Panc1 (cell line): ENCODE measurements around the gene APRT. TPM values are rescaled to one million over a fixed set of nuclear protein-coding genes. Genes with fewer than 3 reads are reported as not detected.

Source experiments
- ATAC-seq: fragments of 200-7000 bp; cut with Tn5 transposase; 2 replicates; pipeline ENCODE4 v1.9.1; 2020; ENCODE audit warnings: mild to moderate bottlenecking, moderate library complexity
- BruUV-seq: library from RNA; stranded (reverse); fragments of 400-500 nt; replicated peaks from 2 replicates; lab custom pipeline; 2021; lab: Mats Ljungman, UMichigan
- CTCF ChIA-PET: fragments of 300-600 bp; sonication (Branson Sonifier 250); formaldehyde crosslinking; loops from one replicate; lab custom pipeline; 2022; ENCODE audit warnings: antibody characterized with exemption; lab: Charles Lee
- POLR2A ChIA-PET: fragments of 300-600 bp; sonication (Branson Sonifier 250); formaldehyde crosslinking; loops from one replicate; lab custom pipeline; 2022; ENCODE audit warnings: antibody characterized with exemption; lab: Charles Lee
- DNase-seq: peaks from one replicate; pipeline ENCODE4 v3.0.0-alpha.2; 2010; ENCODE audit warnings: low read depth, low spot score
- H3K27ac ChIP-seq: 2 replicates; pipeline ENCODE4 v1.5.1; 2011; ENCODE audit warnings: mild to moderate bottlenecking, low read length, inconsistent platforms
- H3K27me3 ChIP-seq: fragments of 200-500 bp; sonication (Bioruptor generic); 2 replicates; pipeline ENCODE4 v1.6.0; 2014; ENCODE audit warnings: low read length, inconsistent platforms; ENCODE audit not compliant: control insufficient read depth, insufficient read depth
- H3K36me3 ChIP-seq: fragments of 200-500 bp; sonication (Bioruptor generic); 2 replicates; pipeline ENCODE4 v1.5.1; 2014; ENCODE audit warnings: inconsistent platforms, mild to moderate bottlenecking, low read length, moderate library complexity; ENCODE audit not compliant: control insufficient read depth, insufficient read depth
- H3K4me1 ChIP-seq: 2 replicates; pipeline ENCODE4 v1.5.1; 2011; ENCODE audit warnings: inconsistent platforms, mild to moderate bottlenecking, low read length, moderate library complexity; ENCODE audit not compliant: control insufficient read depth, insufficient read depth
- H3K4me3 ChIP-seq, 2 experiments: 2 replicates each; pipeline ENCODE4 v1.5.1; 2011 to 2012; ENCODE audit warnings: low read depth in 2 of 2, low read length in 2 of 2, mild to moderate bottlenecking in 2 of 2, inconsistent platforms in 1 of 2, moderate library complexity in 1 of 2
- H3K9me3 ChIP-seq: fragments of 200-500 bp; sonication (Bioruptor generic); 2 replicates; pipeline ENCODE4 v1.5.1; 2014; ENCODE audit warnings: low read depth, mild to moderate bottlenecking, inconsistent platforms, low read length, moderate library complexity; ENCODE audit not compliant: control insufficient read depth, insufficient read depth
- POLR2AphosphoS5 ChIP-seq: IDR thresholded peaks from 2 replicates; pipeline ENCODE4 v1.6.1; 2012; ENCODE audit warnings: mild to moderate bottlenecking, low read depth, low read length, moderate library complexity
- SIN3A ChIP-seq: IDR thresholded peaks from 2 replicates; pipeline ENCODE4 v1.6.1; 2012; ENCODE audit warnings: low read depth, mild to moderate bottlenecking, low read length, moderate library complexity, borderline replicate concordance; ENCODE audit not compliant: insufficient read depth
- TCF7L2 ChIP-seq: IDR thresholded peaks from 2 replicates; pipeline ENCODE4 v1.6.1; 2011; ENCODE audit warnings: mild to moderate bottlenecking, low read depth, low read length, inconsistent platforms
- in situ Hi-C: cut with HindIII; loops from 2 replicates; pipeline ENCODE4 v1.10.0; 2016; ENCODE audit warnings: low sequenced_read_pairs, low pct_unique_long_range_greater_than_20kb
- intact Hi-C: fragments of 100-400 bp; cut with micrococcal nuclease; formaldehyde crosslinking; loops from one replicate; pipeline ENCODE4 v1.10.0; 2022; ENCODE audit not compliant: unreplicated experiment
- total RNA-seq: library from RNA; stranded (reverse); gene quantifications from one replicate; pipeline ENCODE4 v1.2.1, GENCODE V29; 2021; ENCODE audit not compliant: unreplicated experiment
- TF ChIP-seq, protein P1 (sequence below), 2 experiments: IDR thresholded peaks; 2 replicates each; pipeline ENCODE4 v1.6.1; 2011 to 2012; ENCODE audit warnings: low read depth in 2 of 2, control low read depth in 1 of 2, low read length in 1 of 2, mild to moderate bottlenecking in 1 of 2, moderate library complexity in 1 of 2; ENCODE audit not compliant: insufficient read depth in 1 of 2
- TF ChIP-seq, protein P2 (sequence below): fragments of 450-650 bp; IDR thresholded peaks from 2 replicates; pipeline ENCODE4 v1.5.1; 2017; ENCODE audit warnings: mild to moderate bottlenecking

Gene APRT
- total RNA-seq, 1 experiment from 2014 or later: 231 TPM

DNA sequence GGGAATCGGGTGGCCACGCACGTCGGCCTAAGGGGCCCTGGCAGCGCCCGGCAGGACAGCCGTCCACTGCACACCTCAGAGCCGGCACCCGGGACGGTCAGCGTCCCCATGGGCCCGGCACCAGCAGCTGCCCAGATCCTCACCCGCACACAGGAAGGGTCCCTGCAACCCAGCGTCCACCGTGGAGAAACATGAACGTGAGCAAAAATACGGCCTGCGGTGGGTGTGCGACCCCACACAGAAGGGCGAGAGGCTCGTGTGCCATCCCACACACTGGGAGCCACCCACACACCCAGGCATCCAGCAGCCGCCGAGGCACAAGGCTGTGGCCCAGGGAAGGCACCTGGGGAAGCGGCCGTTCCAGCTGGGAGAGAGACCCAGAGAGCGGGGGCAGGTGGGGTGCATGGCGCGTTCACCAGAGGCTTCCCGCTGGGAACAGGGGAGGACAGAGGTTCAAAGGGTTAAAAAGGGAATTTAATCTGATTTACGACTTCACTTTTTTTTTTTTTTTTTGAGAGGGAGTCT, 33.1 kb downstream of the APRT start:
- BruUV-seq: no TSS peak
- peaks cover 65% of the 10 kb centered on the region for H3K4me1 ChIP-seq
- no peaks in the 10 kb centered on the region; the same call in 1 of the 2 replicates for H3K36me3 ChIP-seq
- intact Hi-C loops (no loop called here), in situ Hi-C loops (no loop called here)
- peak overlapping the region; percentile 69; the same call in 1 of the 2 replicates for H3K27ac ChIP-seq
- H3K4me3 ChIP-seq: no peak overlapping the region
- no peaks in the 10 kb centered on the region for H3K27me3 ChIP-seq
- ChIA-PET POLR2A (no interaction called here), CTCF (no interaction called here)
- no peak for DNase-seq
- ATAC-seq: no peak
- TF ChIP-seq TCF7L2 (no peak), SIN3A (no peak), POLR2AphosphoS5 (no peak)
- TF ChIP-seq, protein P1, sequence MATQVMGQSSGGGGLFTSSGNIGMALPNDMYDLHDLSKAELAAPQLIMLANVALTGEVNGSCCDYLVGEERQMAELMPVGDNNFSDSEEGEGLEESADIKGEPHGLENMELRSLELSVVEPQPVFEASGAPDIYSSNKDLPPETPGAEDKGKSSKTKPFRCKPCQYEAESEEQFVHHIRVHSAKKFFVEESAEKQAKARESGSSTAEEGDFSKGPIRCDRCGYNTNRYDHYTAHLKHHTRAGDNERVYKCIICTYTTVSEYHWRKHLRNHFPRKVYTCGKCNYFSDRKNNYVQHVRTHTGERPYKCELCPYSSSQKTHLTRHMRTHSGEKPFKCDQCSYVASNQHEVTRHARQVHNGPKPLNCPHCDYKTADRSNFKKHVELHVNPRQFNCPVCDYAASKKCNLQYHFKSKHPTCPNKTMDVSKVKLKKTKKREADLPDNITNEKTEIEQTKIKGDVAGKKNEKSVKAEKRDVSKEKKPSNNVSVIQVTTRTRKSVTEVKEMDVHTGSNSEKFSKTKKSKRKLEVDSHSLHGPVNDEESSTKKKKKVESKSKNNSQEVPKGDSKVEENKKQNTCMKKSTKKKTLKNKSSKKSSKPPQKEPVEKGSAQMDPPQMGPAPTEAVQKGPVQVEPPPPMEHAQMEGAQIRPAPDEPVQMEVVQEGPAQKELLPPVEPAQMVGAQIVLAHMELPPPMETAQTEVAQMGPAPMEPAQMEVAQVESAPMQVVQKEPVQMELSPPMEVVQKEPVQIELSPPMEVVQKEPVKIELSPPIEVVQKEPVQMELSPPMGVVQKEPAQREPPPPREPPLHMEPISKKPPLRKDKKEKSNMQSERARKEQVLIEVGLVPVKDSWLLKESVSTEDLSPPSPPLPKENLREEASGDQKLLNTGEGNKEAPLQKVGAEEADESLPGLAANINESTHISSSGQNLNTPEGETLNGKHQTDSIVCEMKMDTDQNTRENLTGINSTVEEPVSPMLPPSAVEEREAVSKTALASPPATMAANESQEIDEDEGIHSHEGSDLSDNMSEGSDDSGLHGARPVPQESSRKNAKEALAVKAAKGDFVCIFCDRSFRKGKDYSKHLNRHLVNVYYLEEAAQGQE (IDR thresholded peaks at IDR 0.05; ENCODE audit: insufficient read depth in 1 of 2, low read depth in 2 of 2, low read length in 1 of 2): no peak
- TF ChIP-seq, protein P2, sequence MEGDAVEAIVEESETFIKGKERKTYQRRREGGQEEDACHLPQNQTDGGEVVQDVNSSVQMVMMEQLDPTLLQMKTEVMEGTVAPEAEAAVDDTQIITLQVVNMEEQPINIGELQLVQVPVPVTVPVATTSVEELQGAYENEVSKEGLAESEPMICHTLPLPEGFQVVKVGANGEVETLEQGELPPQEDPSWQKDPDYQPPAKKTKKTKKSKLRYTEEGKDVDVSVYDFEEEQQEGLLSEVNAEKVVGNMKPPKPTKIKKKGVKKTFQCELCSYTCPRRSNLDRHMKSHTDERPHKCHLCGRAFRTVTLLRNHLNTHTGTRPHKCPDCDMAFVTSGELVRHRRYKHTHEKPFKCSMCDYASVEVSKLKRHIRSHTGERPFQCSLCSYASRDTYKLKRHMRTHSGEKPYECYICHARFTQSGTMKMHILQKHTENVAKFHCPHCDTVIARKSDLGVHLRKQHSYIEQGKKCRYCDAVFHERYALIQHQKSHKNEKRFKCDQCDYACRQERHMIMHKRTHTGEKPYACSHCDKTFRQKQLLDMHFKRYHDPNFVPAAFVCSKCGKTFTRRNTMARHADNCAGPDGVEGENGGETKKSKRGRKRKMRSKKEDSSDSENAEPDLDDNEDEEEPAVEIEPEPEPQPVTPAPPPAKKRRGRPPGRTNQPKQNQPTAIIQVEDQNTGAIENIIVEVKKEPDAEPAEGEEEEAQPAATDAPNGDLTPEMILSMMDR: no peak
- H3K9me3 ChIP-seq: no peaks in the 10 kb centered on the region

DNA sequence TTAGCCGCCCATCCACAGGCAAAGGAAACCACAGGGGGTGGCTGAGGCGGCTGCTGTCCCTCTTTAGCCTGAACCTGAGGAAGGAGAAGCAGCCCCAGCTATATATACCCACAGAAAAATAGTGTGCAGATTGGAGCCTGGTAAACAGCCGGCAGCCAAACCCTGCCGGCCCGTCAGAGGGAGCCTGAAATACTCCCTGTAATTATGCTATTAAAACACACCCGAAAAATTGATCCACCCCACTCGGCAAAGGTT, 33.5 kb downstream of the APRT start:
- H3K36me3 ChIP-seq: no peaks in the 10 kb centered on the region
- intact Hi-C loops: no loop called here
- DNase-seq (no peak), ATAC-seq (no peak)
- TF ChIP-seq, protein P2: no peak
- TF ChIP-seq POLR2AphosphoS5 (no peak), TCF7L2 (no peak), SIN3A (no peak)
- TF ChIP-seq, protein P1 (IDR thresholded peaks at IDR 0.05; ENCODE audit: insufficient read depth in 1 of 2, low read depth in 2 of 2, low read length in 1 of 2): no peak
- POLR2A ChIA-PET: no interaction called here
- CTCF ChIA-PET: no interaction called here
- in situ Hi-C loops: no loop called here
- peaks cover 68% of the 10 kb centered on the region for H3K4me1 ChIP-seq
- no peak overlapping the region for H3K4me3 ChIP-seq
- no peaks in the 10 kb centered on the region for H3K9me3 ChIP-seq
- no TSS peak for BruUV-seq
- peak overlapping the region; percentile 69 for H3K27ac ChIP-seq
- H3K27me3 ChIP-seq: no peaks in the 10 kb centered on the region
